Lung microvascular endothelial cell (primary cell): Measurements from ENCODE around the gene TRAPPC3. TPM values are rescaled to one million over a fixed set of nuclear protein-coding genes. Genes with fewer than 3 reads are reported as not detected.

Source experiments
- DNase-seq, 2 donors: peaks; one replicate each; pipeline versions ENCODE4 v3.0.0 to v3.0.0-alpha.2; 2010; ENCODE audit warnings: low read depth in 2 of 2
- total RNA-seq: library from RNA; depleted of rRNA; stranded (reverse); fragments of >200 nt; gene quantifications from 2 replicates; pipeline ENCODE4 v1.2.1, GENCODE V29; 2014

The TRAPPC3 gene
- total RNA-seq, 1 donor from 2014 or later = 85.3 TPM

DNA sequence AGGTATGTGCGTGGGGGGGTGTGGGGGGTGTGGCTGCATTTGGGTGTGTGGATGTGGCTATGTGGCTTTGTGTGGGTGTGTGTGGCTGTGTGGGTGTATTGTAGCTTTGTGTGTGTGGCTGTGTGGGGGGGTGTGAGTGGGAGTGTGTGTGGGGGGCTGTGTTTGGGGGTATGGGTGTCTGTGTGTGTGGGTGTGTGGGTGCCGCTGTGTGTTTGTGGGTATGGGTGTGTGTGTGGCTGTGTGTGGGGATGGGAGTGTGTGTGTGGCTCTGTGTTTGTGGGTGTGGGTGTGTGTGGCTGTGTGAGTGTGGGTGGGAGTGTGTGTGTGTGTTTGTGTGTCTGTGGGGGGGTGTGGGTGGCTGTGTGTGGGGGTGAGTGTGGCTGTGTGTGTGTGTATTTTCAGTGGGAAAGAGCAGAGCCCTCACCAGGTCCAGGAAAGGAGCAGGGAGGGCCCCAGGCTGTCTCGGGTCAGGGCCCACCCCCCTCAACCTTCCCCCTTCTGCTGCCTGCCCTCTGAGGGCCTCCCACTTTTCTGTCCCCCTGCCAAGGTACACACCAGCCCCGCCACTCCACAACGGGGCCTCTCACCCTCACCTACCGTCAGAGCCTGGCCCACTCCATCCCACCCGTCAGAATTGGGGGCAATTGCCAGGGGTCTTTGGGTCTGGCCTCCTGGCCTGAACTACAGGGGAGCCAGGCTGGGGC is 22.3 kb downstream of the TRAPPC3 start:
- no peak for DNase-seq

DNA sequence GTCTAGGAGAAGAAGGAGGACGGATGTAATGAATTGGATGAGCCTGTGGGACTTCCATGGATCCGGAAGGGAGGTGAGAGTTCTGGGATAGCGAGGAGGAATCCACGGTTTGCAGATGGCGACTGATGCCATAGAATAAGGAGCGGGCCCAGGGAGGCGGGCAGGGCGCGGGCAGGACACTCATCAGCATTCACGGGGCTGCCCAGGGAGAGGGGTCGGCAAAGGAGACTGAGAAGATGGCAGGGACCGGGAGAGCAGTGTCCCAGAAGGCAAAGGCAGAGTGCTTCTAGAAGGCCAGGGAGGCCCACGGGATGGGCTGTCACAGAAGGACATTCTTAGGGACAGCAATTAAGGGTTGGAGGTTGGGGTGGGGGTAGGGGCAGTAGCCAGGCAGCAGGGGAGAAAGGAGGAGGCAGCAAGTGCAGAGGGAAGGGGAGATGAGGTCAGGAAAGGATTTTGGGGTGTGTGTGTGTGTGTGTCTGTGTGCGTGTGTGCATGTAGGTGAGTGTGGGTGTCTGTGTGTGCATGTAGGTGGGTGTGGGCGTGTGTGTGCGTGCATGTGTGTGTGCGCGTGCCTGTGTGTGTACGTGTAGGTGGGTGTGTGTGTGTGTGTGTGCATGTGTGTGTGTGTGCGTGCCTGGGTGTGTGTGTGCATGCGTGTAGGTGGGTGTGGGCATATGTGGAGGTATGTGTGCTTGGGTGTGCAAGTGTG is 23.1 kb downstream of the TRAPPC3 start:
- DNase-seq = no peak

DNA sequence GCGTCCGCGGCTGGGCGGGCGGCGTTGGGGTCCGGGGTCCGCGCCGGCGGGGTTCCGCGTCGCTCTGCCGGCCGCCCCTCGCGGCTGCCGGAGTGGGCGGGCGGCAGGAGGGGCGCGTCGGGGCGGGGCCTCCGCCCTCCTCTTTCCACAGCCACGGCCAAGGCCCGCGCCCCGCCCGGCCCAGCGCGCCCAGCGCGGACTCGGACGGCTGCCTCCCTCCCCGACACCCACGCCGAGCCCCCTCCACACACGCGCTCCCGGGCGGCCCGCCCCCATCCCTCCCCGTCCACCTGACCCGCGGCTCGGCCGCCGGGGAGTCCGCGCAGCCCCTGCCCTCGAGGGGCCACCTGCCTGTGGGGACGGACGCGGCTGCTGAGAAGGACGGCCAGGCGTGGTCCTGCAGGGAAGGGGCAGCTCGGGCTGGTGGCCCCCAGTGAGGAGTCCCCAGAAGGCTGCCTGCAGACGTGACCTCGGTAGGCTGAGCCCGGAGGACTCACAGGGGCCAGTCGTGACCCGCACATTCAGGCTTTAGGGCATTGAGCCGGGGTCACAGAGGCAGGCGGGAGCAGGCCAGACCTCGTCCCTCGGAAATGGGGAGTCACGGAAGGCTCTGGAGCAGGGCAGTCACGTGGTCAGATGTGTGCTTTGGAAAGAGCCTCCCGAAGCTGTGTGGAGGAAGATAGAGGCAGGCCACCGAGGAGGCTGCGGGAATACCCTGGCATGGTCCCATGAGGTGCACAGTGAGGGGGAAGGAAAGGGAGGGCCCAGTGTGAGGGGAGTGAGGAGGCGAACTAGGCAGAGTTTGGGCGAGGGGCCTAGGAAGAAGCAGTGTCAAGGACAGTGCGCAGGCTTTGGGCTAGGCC is 23.9 kb downstream of the TRAPPC3 start, which contains the start of gene COL8A2:
COL8A2 (minus strand) TSS at position 94 of the 863 bp plus-strand sequence. CDS start 24,980 bp downstream, outside the sequence.
- peak in 1 of 2 donors; percentile 43 for DNase-seq

- DNase-seq = no peak
Observed at GRCh38 chr1:36124404-36125128, 24.7 kb downstream of the TRAPPC3 start.

GRCh38 chr1:36123356-36123755 is 25.9 kb downstream of the TRAPPC3 start:
- DNase-seq = peak in 1 of 2 donors; percentile 25

DNA sequence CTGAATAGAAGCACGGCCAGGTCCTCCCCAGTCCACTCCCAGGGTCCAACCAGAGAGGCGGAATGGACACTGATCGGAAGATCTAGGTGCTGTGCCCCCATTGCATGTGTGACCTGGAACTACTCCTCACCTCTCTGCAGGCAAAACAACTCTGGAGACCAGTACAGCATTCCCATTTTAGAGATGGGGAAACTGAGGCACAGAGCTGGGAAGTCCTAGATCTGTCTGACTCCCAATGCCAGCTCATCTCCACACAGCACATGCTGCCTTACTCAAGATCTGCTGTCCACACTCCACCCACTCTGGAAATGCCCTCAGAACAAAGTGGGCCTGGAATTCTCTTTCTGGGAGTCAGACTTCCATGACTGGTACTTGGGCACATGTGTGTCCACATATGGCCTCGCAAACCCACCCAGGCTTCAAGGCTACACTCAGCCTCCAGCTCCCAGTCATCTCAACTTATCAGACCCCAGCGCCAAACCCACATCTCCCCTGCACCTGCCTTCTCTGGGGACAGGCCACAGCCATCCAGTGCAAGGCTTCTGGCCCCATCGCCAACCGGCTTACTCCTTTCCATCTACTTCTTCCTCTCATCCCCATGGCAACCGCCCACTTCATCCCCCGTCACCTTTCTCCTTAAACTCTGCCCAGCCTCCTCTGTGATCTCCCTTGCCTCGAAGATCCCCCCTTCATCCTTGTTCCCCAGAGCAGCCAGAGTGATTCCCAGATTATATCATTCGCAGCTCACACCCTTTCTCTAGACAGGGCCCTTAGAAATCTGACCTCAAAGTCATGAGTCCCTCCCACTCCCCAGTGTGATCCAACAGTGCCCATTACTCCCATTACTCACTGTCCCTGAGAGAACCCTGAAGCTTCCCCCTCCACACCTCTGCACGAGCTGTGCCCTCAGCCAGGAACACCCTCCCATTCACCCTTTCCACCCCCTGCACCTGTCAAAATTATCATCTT is 26.9 kb downstream of the TRAPPC3 start:
- no peak for DNase-seq

GRCh38 chr1:36119456-36119855 is 29.8 kb downstream of the TRAPPC3 start:
- DNase-seq = no peak

DNA sequence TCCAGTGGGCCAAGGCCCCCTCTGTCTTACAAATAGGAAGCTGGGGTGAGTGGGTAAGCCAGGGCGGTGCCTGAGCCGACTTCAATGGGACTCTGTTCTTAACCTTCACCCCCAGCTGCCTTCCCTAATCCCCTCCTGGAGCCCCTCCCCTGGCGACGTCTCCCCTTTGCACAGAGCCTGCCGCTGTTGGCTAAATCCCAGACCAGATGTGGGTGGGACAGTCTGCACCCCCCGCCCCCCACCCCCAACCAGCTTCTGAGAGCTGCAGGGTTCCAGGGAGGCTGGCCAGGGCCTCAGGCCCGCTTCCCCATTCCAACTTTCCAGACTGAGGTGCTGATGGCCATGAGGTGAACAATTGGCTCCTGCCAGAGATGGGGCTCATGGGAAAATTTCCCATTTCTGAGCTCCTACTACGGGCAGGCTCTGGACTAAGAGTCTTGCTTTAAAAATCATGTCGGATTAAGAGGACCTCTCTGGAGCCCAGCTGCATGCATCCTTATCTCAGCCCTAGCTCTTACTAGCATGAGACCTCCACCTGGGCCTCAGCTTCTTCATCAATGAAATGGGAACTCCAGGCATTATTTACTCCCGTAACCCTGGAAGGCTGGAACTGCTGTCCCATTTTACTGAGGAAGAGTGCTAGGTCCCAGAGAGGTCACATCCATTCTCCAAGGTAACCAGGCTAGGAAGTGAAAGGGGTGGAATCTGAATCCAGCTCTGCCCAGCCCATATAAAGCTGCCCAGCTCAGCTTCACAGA is 30.7 kb downstream of the TRAPPC3 start:
- no peak for DNase-seq

DNA sequence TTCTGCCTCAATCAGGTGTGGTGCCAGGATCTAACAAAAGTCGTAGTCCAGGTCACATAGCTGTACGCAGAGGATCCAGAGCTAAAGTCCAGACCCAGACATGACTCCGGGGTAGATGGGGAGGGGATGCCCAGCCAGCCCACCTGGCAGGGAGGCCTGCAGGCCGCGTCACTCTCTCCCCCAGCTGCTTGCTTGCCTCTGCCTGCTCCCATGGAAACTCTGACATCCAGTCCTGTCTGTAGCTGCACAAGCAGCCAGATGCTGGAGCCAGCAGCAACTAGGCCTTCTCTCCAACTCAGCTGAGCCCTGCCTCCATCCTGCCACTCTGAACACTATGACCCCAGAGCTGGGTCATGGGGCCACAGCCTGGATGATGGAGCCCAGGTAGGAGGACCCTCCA is 32.4 kb downstream of the TRAPPC3 start:
- no peak for DNase-seq

- DNase-seq = no peak
Observed at GRCh38 chr1:36115931-36116330, 33.4 kb downstream of the TRAPPC3 start.

DNA sequence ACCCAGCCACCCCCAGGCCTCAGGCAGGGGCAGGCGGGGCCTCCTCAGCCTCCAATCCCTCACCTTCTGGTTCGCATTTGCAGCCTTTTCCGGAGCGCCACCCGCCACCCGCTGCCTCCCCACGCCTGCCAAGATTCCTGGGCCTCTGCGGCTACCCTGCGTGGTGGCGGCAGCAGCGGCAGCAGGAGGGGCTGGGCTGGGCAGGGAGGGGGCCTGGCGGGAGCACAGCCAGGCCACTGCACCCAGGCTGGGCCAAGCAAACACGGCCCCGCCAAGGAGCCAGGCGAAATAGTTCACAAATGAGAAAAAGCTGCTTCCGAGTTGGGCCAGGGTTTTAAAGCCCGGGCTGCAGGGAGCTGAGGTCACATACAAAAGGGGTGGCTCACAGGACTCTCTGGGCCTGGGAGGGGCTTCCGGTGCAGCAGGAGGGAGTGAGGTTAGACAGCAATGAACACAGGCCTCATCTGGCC is 34.1 kb downstream of the TRAPPC3 start:
- DNase-seq = no peak

DNA sequence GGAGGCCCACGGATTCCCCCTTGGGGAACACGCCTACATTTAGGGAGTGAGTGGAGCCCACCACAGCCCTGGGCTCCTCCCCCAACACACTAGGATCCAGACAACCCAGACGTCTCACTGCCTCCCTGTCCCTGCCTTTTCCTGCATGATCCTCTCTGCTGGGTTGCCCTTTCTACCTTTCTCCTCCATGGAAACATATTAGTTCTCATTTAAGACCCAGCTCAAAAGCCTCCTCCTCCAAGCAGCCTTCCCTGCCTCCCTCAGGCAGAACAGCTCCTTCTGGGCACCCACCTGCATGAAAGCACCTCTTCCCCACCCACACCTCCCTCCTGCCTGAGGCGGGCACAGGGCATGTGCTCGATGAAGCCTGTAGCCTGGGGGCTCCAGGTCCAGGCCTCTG is 34.9 kb downstream of the TRAPPC3 start:
- DNase-seq = no peak

- no peak for DNase-seq
Observed at GRCh38 chr1:36112823-36113222, 36.5 kb downstream of the TRAPPC3 start.

GRCh38 chr1:36111151-36111550 is 38.1 kb downstream of the TRAPPC3 start:
- DNase-seq = no peak

DNA sequence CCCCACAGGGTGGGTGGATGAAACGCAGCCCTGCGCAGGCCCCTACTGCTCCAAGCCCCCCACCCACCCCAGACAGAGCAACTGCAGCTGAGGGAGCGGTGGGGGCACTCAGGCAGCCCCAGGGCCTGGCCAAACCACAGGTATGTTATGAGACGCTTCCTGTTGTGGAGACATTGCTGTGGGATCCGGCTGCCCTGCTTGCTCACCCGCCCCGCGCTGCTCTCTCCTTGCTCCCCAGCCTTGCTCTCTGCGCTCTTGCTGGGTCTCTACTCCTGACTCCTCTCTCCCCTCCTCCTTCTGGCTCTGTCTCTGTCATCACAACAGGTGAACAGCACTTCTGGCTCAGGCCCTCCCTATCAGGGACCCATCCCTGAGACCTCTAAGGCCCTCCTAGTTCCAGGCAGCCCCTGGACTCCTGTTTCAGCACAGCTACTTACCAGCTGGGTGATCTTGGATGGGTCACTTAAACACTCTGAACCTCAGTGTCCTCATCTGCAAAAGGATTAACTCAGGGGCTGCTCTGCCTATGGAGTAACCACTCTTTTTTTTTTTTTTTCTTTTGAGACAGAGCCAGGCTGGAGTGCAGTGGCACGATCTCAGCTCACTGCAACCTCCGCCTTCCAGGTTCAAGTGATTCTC is 40.1 kb downstream of the TRAPPC3 start:
- DNase-seq = peak in 1 of 2 donors; percentile 54

GRCh38 chr1:36108314-36108713 is 41.0 kb downstream of the TRAPPC3 start:
- no peak for DNase-seq

DNA sequence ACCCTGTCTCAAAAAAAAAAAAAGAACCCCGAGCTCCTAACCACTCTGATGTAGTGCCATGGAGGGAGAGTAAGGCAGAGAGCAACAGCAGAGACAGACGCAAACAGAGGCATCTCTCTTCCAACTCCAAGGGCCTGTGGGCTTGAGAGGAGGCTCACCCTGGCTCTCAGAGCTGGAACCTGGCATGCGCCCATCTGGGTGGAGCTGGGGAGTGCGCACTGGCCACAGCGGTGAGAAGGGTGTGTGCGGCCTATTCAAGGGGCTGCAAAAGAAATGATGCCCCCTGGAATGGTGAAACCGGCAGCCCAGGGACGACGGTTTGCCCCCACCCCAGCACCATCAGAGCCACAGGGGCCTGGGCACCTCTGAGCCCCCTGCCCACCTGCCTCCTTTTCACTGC is 41.9 kb downstream of the TRAPPC3 start:
- no peak for DNase-seq

GRCh38 chr1:36106269-36106668 is 43.0 kb downstream of the TRAPPC3 start:
- DNase-seq = no peak

GRCh38 chr1:36101546-36101945 is 47.7 kb downstream of the TRAPPC3 start:
- DNase-seq = no peak
